PFSK-1 (cell line): ENCODE results near the gene VTI1A.

Experiments
- POLR2AphosphoS5 ChIP-seq: IDR thresholded peaks from 2 replicates; pipeline ENCODE4 v1.6.1; 2012; ENCODE audit warnings: low read depth, mild to moderate bottlenecking, control low read depth, low read length, moderate library complexity
- TAF1 ChIP-seq: IDR thresholded peaks from 2 replicates; pipeline ENCODE4 v1.6.1; 2012; ENCODE audit warnings: low read length, control low read depth, borderline replicate concordance; ENCODE audit not compliant: insufficient read depth
- TF ChIP-seq, protein P1 (sequence below), 2 experiments: IDR thresholded peaks; 2 replicates each; pipeline versions ENCODE4 v1.6.1 to v1.8.0; 2011 to 2012; ENCODE audit warnings: low read depth in 2 of 2, low read length in 2 of 2, control low read depth in 1 of 2, inconsistent platforms in 1 of 2, mild to moderate bottlenecking in 1 of 2, moderate library complexity in 1 of 2; ENCODE audit not compliant: insufficient read depth in 1 of 2

DNA sequence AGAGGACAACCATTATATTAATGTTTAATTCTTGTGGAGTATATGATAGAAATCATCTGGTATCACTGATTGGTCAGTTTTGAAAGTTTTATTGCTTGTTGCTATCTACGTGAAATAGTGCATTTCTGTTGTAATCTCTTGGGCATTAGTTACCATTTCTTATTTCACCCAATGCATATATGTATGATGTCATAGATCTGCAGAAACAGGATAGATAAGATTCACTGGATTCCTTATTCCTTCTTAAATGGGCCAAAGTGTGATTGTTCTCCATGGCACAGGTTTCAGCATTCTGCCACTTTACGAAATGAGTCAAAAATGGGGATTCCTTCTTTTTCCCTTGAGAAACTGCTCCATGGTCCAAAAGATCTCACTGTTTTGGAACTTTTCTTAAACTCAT, 56.6 kb downstream of the VTI1A start:
- TF ChIP-seq TAF1 (no peak), POLR2AphosphoS5 (no peak)
- TF ChIP-seq, protein P1, sequence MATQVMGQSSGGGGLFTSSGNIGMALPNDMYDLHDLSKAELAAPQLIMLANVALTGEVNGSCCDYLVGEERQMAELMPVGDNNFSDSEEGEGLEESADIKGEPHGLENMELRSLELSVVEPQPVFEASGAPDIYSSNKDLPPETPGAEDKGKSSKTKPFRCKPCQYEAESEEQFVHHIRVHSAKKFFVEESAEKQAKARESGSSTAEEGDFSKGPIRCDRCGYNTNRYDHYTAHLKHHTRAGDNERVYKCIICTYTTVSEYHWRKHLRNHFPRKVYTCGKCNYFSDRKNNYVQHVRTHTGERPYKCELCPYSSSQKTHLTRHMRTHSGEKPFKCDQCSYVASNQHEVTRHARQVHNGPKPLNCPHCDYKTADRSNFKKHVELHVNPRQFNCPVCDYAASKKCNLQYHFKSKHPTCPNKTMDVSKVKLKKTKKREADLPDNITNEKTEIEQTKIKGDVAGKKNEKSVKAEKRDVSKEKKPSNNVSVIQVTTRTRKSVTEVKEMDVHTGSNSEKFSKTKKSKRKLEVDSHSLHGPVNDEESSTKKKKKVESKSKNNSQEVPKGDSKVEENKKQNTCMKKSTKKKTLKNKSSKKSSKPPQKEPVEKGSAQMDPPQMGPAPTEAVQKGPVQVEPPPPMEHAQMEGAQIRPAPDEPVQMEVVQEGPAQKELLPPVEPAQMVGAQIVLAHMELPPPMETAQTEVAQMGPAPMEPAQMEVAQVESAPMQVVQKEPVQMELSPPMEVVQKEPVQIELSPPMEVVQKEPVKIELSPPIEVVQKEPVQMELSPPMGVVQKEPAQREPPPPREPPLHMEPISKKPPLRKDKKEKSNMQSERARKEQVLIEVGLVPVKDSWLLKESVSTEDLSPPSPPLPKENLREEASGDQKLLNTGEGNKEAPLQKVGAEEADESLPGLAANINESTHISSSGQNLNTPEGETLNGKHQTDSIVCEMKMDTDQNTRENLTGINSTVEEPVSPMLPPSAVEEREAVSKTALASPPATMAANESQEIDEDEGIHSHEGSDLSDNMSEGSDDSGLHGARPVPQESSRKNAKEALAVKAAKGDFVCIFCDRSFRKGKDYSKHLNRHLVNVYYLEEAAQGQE (IDR thresholded peaks at IDR 0.05; ENCODE audit: insufficient read depth in 1 of 2, low read depth in 2 of 2, low read length in 2 of 2) = no peak
